Measurements from ENCODE around the gene NCEH1. TPM values are rescaled to one million over a fixed set of nuclear protein-coding genes. Genes with fewer than 3 reads are reported as not detected.
A peak's percentile ranks its signal among the peaks of the same experiment; 100 is the strongest.
"Not testable (repeated sequence)": the region's sequence is repeated elsewhere in the genome, so short reads cannot be mapped to it uniquely, and the experiment has no call there.

NCEH1 gene
- total RNA-seq, 5 donors from 2014 or later (not counting 1 experiment from before 2014, with no cell fraction given) = 2.4 to 3.8 (median 3.5) TPM

GRCh38 chr3:172726380-172726779, 15.5 kb upstream of the NCEH1 start:
- peaks cover 6 to 7% of the 10 kb centered on the region in 2 donors for H3K27me3 Mint-ChIP-seq
- no CpG with 5 or more reads among the region's 1 CpG for WGBS (ENCODE audit: insufficient coverage)
- no peak overlapping the region for H3K4me3 Mint-ChIP-seq
- peaks cover 5% of the 10 kb centered on the region for H3K36me3 Mint-ChIP-seq
- ChIA-PET CTCF (no interaction called here), POLR2A (no interaction called here)
- Histone ChIP-seq H3K9me3 (no peaks in the 10 kb centered on the region), H3K4me3 (ENCODE audit: control insufficient read depth in 1 of 2, extremely low read depth in 1 of 2, low read length in 1 of 2) (no peak overlapping the region), H3K27ac (ENCODE audit: low read length) (no peak overlapping the region), H3K36me3 (ENCODE audit: control insufficient read depth in 2 of 2, extremely low read depth in 1 of 2, insufficient read depth in 1 of 2, low read length in 1 of 2) (no peaks in the 10 kb centered on the region), H3K4me1 (ENCODE audit: control insufficient read depth in 1 of 2, extremely low read depth in 1 of 2, insufficient read depth in 2 of 2, low read length in 2 of 2) (no peaks in the 10 kb centered on the region), H3K27me3 (replicated peaks in 1 of 2; ENCODE audit: control insufficient read depth in 2 of 2, extremely low read depth in 1 of 2, insufficient read depth in 2 of 2, low read length in 1 of 2) (no peaks in the 10 kb centered on the region)
- H3K27ac Mint-ChIP-seq = no peak overlapping the region
- H3K9me3 Mint-ChIP-seq = peaks cover 0 to 8% (median 7%) of the 10 kb centered on the region in 3 donors
- no peak for ATAC-seq (replicated peaks in 1 of 4)
- no peaks in the 10 kb centered on the region for H3K4me1 Mint-ChIP-seq
- no peak for DNase-seq

GRCh38 chr3:172722536-172723040, 11.7 kb upstream of the NCEH1 start:
- H3K27ac Mint-ChIP-seq; H3K27ac ChIP-seq (ENCODE audit: low read length); H3K4me1 Mint-ChIP-seq; H3K4me3 Mint-ChIP-seq; H3K9me3 ChIP-seq; POLR2A ChIA-PET; ATAC-seq (replicated peaks in 1 of 4); H3K36me3 ChIP-seq (ENCODE audit: control insufficient read depth in 2 of 2, extremely low read depth in 1 of 2, insufficient read depth in 1 of 2, low read length in 1 of 2); CTCF ChIA-PET; H3K36me3 Mint-ChIP-seq; H3K4me3 ChIP-seq (ENCODE audit: control insufficient read depth in 1 of 2, extremely low read depth in 1 of 2, low read length in 1 of 2); H3K27me3 ChIP-seq (replicated peaks in 1 of 2; ENCODE audit: control insufficient read depth in 2 of 2, extremely low read depth in 1 of 2, insufficient read depth in 2 of 2, low read length in 1 of 2); H3K4me1 ChIP-seq (ENCODE audit: control insufficient read depth in 1 of 2, extremely low read depth in 1 of 2, insufficient read depth in 2 of 2, low read length in 2 of 2); DNase-seq: not testable (repeated sequence)
- 76% methylated on average over 7 of the region's 8 CpGs for WGBS (ENCODE audit: insufficient coverage)
- peaks cover 5 to 13% of the 10 kb centered on the region in 2 donors for H3K27me3 Mint-ChIP-seq
- H3K9me3 Mint-ChIP-seq = peaks cover 0 to 11% (median 8%) of the 10 kb centered on the region in 3 donors

- Histone ChIP-seq H3K27me3 (replicated peaks in 1 of 2; ENCODE audit: control insufficient read depth in 2 of 2, extremely low read depth in 1 of 2, insufficient read depth in 2 of 2, low read length in 1 of 2) (no peaks in the 10 kb centered on the region), H3K4me1 (ENCODE audit: control insufficient read depth in 1 of 2, extremely low read depth in 1 of 2, insufficient read depth in 2 of 2, low read length in 2 of 2) (no peaks in the 10 kb centered on the region), H3K4me3 (ENCODE audit: control insufficient read depth in 1 of 2, extremely low read depth in 1 of 2, low read length in 1 of 2) (no peak overlapping the region), H3K9me3 (no peaks in the 10 kb centered on the region), H3K27ac (ENCODE audit: low read length) (no peak overlapping the region), H3K36me3 (ENCODE audit: control insufficient read depth in 2 of 2, extremely low read depth in 1 of 2, insufficient read depth in 1 of 2, low read length in 1 of 2) (no peaks in the 10 kb centered on the region)
- peaks cover 0 to 4% (median 0%) of the 10 kb centered on the region in 3 donors for H3K9me3 Mint-ChIP-seq
- no peaks in the 10 kb centered on the region for H3K4me1 Mint-ChIP-seq
- H3K4me3 Mint-ChIP-seq = no peak overlapping the region
- DNase-seq (peak in 1 of 35 experiments; percentile 28), ATAC-seq (replicated peaks in 1 of 4) (no peak)
- POLR2A ChIA-PET = no interaction called here
- peaks cover 2 to 10% of the 10 kb centered on the region in 2 donors for H3K27me3 Mint-ChIP-seq
- H3K36me3 Mint-ChIP-seq = no peaks in the 10 kb centered on the region
- no peak overlapping the region for H3K27ac Mint-ChIP-seq
- CTCF ChIA-PET = interaction anchor here (0.5 to 1.5 kb wide), 3 partner anchors 11 to 689 kb away, joined by 3 to 6 read pairs (median 5); no protein-coding TSS in a partner anchor
- no CpG with 5 or more reads among the region's 4 CpGs for WGBS (ENCODE audit: insufficient coverage)
Measured at GRCh38 chr3:172717493-172718088, 6.7 kb upstream of the NCEH1 start.

- ChIA-PET CTCF (no interaction called here), POLR2A (interaction anchor here in 1 of 2 donors (0.6 kb wide), 1 partner anchor 34 kb away, joined by 4 read pairs; no protein-coding TSS in a partner anchor)
- peaks cover 0 to 1% of the 10 kb centered on the region in 2 experiments for H3K4me1 ChIP-seq (ENCODE audit: control insufficient read depth in 1 of 2, extremely low read depth in 1 of 2, insufficient read depth in 2 of 2, low read length in 2 of 2)
- H3K27me3 ChIP-seq (replicated peaks in 1 of 2; ENCODE audit: control insufficient read depth in 2 of 2, extremely low read depth in 1 of 2, insufficient read depth in 2 of 2, low read length in 1 of 2) = no peaks in the 10 kb centered on the region
- DNase-seq (no peak), ATAC-seq (replicated peaks in 1 of 4) (no peak)
- no peak overlapping the region for H3K27ac ChIP-seq (ENCODE audit: low read length)
- Mint-ChIP-seq H3K36me3 (no peaks in the 10 kb centered on the region), H3K4me1 (no peaks in the 10 kb centered on the region), H3K9me3 (peaks cover 0 to 4% (median 0%) of the 10 kb centered on the region in 3 donors), H3K27me3 (peaks cover 2 to 10% of the 10 kb centered on the region in 2 donors), H3K27ac (no peak overlapping the region), H3K4me3 (no peak overlapping the region)
- H3K9me3 ChIP-seq = no peaks in the 10 kb centered on the region
- no peaks in the 10 kb centered on the region for H3K36me3 ChIP-seq (ENCODE audit: control insufficient read depth in 2 of 2, extremely low read depth in 1 of 2, insufficient read depth in 1 of 2, low read length in 1 of 2)
- 25% methylated on average over 5 of the region's 5 CpGs for WGBS (ENCODE audit: insufficient coverage)
- H3K4me3 ChIP-seq (ENCODE audit: control insufficient read depth in 1 of 2, extremely low read depth in 1 of 2, low read length in 1 of 2) = no peak overlapping the region
Measured at GRCh38 chr3:172716476-172716875, 5.6 kb upstream of the NCEH1 start.

- H3K27ac ChIP-seq (ENCODE audit: low read length) = no peak overlapping the region
- no peaks in the 10 kb centered on the region for H3K36me3 ChIP-seq (ENCODE audit: control insufficient read depth in 2 of 2, extremely low read depth in 1 of 2, insufficient read depth in 1 of 2, low read length in 1 of 2)
- Mint-ChIP-seq H3K27me3 (no peaks in the 10 kb centered on the region), H3K4me1 (peaks cover 25 to 28% (median 26%) of the 10 kb centered on the region in 3 donors), H3K36me3 (no peaks in the 10 kb centered on the region), H3K4me3 (no peak overlapping the region), H3K27ac (no peak overlapping the region), H3K9me3 (no peaks in the 10 kb centered on the region)
- CTCF ChIA-PET = interaction anchor here (0.6 to 0.9 kb wide), 7 partner anchors 40 to 1022 kb away, joined by 3 to 13 read pairs (median 4); no protein-coding TSS in a partner anchor
- POLR2A ChIA-PET = no interaction called here
- no peak overlapping the region for H3K4me3 ChIP-seq (ENCODE audit: control insufficient read depth in 1 of 2, extremely low read depth in 1 of 2, low read length in 1 of 2)
- peaks cover 4 to 14% of the 10 kb centered on the region in 2 experiments for H3K4me1 ChIP-seq (ENCODE audit: control insufficient read depth in 1 of 2, extremely low read depth in 1 of 2, insufficient read depth in 2 of 2, low read length in 2 of 2)
- DNase-seq (no peak), ATAC-seq (replicated peaks in 1 of 4) (no peak)
- H3K9me3 ChIP-seq = no peaks in the 10 kb centered on the region
- peaks cover 0 to 4% of the 10 kb centered on the region in 2 experiments for H3K27me3 ChIP-seq (replicated peaks in 1 of 2; ENCODE audit: control insufficient read depth in 2 of 2, extremely low read depth in 1 of 2, insufficient read depth in 2 of 2, low read length in 1 of 2)
- no CpG with 5 or more reads among the region's 3 CpGs for WGBS (ENCODE audit: insufficient coverage)
Measured at GRCh38 chr3:172713316-172713715, 2.4 kb upstream of the NCEH1 start.

- CTCF ChIA-PET = interaction anchor here (0.6 to 1.1 kb wide), 4 partner anchors 9 to 44 kb away, joined by 3 to 5 read pairs (median 3); partner anchors contain the start of gene ECT2 (in 1 of the 2)
- peak overlapping the region; percentile 40 to 83 for H3K27ac Mint-ChIP-seq
- Histone ChIP-seq H3K36me3 (ENCODE audit: control insufficient read depth in 2 of 2, extremely low read depth in 1 of 2, insufficient read depth in 1 of 2, low read length in 1 of 2) (no peaks in the 10 kb centered on the region), H3K27me3 (replicated peaks in 1 of 2; ENCODE audit: control insufficient read depth in 2 of 2, extremely low read depth in 1 of 2, insufficient read depth in 2 of 2, low read length in 1 of 2) (peaks cover 0 to 4% of the 10 kb centered on the region in 2 experiments), H3K4me1 (ENCODE audit: control insufficient read depth in 1 of 2, extremely low read depth in 1 of 2, insufficient read depth in 2 of 2, low read length in 2 of 2) (peaks cover 4 to 14% of the 10 kb centered on the region in 2 experiments), H3K27ac (ENCODE audit: low read length) (peak overlapping the region; percentile 34), H3K9me3 (no peaks in the 10 kb centered on the region), H3K4me3 (ENCODE audit: control insufficient read depth in 1 of 2, extremely low read depth in 1 of 2, low read length in 1 of 2) (peak overlapping the region; percentile 92 to 95)
- ATAC-seq (replicated peaks in 1 of 4) = no peak
- WGBS (ENCODE audit: insufficient coverage) = no CpG with 5 or more reads among the region's 2 CpGs
- H3K4me3 Mint-ChIP-seq = peak overlapping the region; percentile 95 to 97 (median 96)
- H3K4me1 Mint-ChIP-seq = peaks cover 25 to 30% (median 28%) of the 10 kb centered on the region in 3 donors
- no peaks in the 10 kb centered on the region for H3K27me3 Mint-ChIP-seq
- DNase-seq = no peak
- H3K9me3 Mint-ChIP-seq = no peaks in the 10 kb centered on the region
- no peaks in the 10 kb centered on the region for H3K36me3 Mint-ChIP-seq
- POLR2A ChIA-PET = no interaction called here
Measured at GRCh38 chr3:172711454-172711795, 558 bp upstream of the NCEH1 start.
